Keratinocyte (primary cell): Measurements from ENCODE around the gene DYNC1LI2. TPM values are rescaled to one million over a fixed set of nuclear protein-coding genes. Genes with fewer than 3 reads are reported as not detected.

Experiments used
- DNase-seq: peaks from one replicate; pipeline ENCODE4 v3.0.0-alpha.2; 2011; ENCODE audit warnings: low read depth, missing footprints, low spot score
- FAIRE-seq: peaks from 2 replicates; lab custom pipeline; 2011; peaks lifted over from hg19 to GRCh38; lab: Jason Lieb, UNC
- H2AFZ ChIP-seq: 2 replicates; pipeline ENCODE4 v1.6.0; 2012; ENCODE audit warnings: low read length, control low read depth, inconsistent platforms; ENCODE audit not compliant: control insufficient read depth
- H3K27ac ChIP-seq: 2 replicates; pipeline ENCODE4 v1.5.1; 2011; ENCODE audit warnings: low read length; ENCODE audit not compliant: control insufficient read depth, insufficient read depth
- H3K27me3 ChIP-seq: 3 replicates; pipeline ENCODE4 v1.6.0; 2011; ENCODE audit warnings: low read length; ENCODE audit not compliant: control insufficient read depth, insufficient read depth; ENCODE audit errors: extremely low read depth
- H3K36me3 ChIP-seq, 2 experiments: 2 replicates in 1 of 2; 3 replicates in 1 of 2; pipeline ENCODE4 v1.5.1; 2011; ENCODE audit warnings: low read length in 2 of 2, mild to moderate bottlenecking in 1 of 2; ENCODE audit not compliant: control insufficient read depth in 2 of 2, insufficient read depth in 2 of 2; ENCODE audit errors: extremely low read depth in 1 of 2
- H3K4me1 ChIP-seq: 3 replicates; pipeline ENCODE4 v1.5.1; 2011; ENCODE audit warnings: low read length; ENCODE audit not compliant: control insufficient read depth, insufficient read depth; ENCODE audit errors: extremely low read depth
- H3K4me2 ChIP-seq: 3 replicates; pipeline ENCODE4 v1.6.0; 2011; ENCODE audit warnings: low read depth, low read length; ENCODE audit not compliant: control insufficient read depth, insufficient read depth; ENCODE audit errors: extremely low read depth
- H3K4me3 ChIP-seq, 3 experiments: fragments of 200-600 bp in 1 of 3; sonication (generic) in 1 of 3; 2 replicates in 2 of 3; 3 replicates in 1 of 3; pipeline ENCODE4 v1.5.1; 2011 to 2016; ENCODE audit warnings: low read length in 3 of 3, mild to moderate bottlenecking in 3 of 3, control low read depth in 2 of 3, inconsistent platforms in 1 of 3, low read depth in 1 of 3, mixed read lengths in 1 of 3, mixed run types in 1 of 3, moderate library complexity in 1 of 3; ENCODE audit not compliant: control insufficient read depth in 2 of 3, insufficient read depth in 2 of 3; ENCODE audit errors: extremely low read depth in 1 of 3
- H3K79me2 ChIP-seq: 2 replicates; pipeline ENCODE4 v1.6.0; 2012; ENCODE audit warnings: low read length; ENCODE audit not compliant: control insufficient read depth, insufficient read depth
- H3K9ac ChIP-seq: 3 replicates; pipeline ENCODE4 v1.6.0; 2011; ENCODE audit warnings: low read length; ENCODE audit not compliant: control insufficient read depth, insufficient read depth; ENCODE audit errors: extremely low read depth
- H3K9me1 ChIP-seq: 3 replicates; pipeline ENCODE4 v1.6.0; 2011; ENCODE audit warnings: low read length; ENCODE audit not compliant: control insufficient read depth, insufficient read depth; ENCODE audit errors: extremely low read depth
- H3K9me3 ChIP-seq: 2 replicates; pipeline ENCODE4 v1.5.1; 2012; ENCODE audit warnings: low read depth, low read length; ENCODE audit not compliant: control insufficient read depth
- H4K20me1 ChIP-seq: 3 replicates; pipeline ENCODE4 v1.6.0; 2011; ENCODE audit warnings: low read length; ENCODE audit not compliant: control insufficient read depth, insufficient read depth; ENCODE audit errors: extremely low read depth
- CTCF ChIP-seq, 3 experiments: IDR thresholded peaks in 1 of 3; conservative IDR thresholded peaks in 1 of 3; optimal IDR thresholded peaks in 1 of 3; 2 replicates in 2 of 3; 3 replicates in 1 of 3; pipeline versions ENCODE3 to v1.5.1; 2011; ENCODE audit warnings: low read length in 3 of 3, mild to moderate bottlenecking in 3 of 3, moderate library complexity in 2 of 3, control low read depth in 1 of 3, inconsistent platforms in 1 of 3; ENCODE audit not compliant: insufficient read depth in 2 of 3; ENCODE audit errors: extremely low read depth in 1 of 3
- EZH2 ChIP-seq: IDR thresholded peaks from one replicate; pipeline ENCODE4 v1.6.1; 2012; ENCODE audit warnings: inconsistent platforms, mild to moderate bottlenecking, low read length, moderate library complexity
- dilution Hi-C: fragments of 300-500 bp; cut with MboI; formaldehyde crosslinking; loops from one replicate; pipeline ENCODE4 v1.7.0; 2020; ENCODE audit warnings: low sequenced_read_pairs; ENCODE audit not compliant: extremely low pct_ligation_motif_present
- polyA plus RNA-seq, 5 experiments: library from polyadenylated mRNA; depleted of rRNA in 3 of 5; stranded (reverse) in 3 of 5; stranded (forward) in 1 of 5; unstranded in 1 of 5; fragments of >200 nt; gene quantifications; 1 replicate in 1 of 5; 2 replicates in 3 of 5; 3 replicates in 1 of 5; pipeline versions ENCODE4 v1.2.1 to v1.2.3, GENCODE V29; 2011 to 2012; ENCODE audit warnings: missing spikeins in 2 of 5, low read depth in 1 of 5, low replicate concordance in 1 of 5

Gene DYNC1LI2
- polyA plus RNA-seq, 1 donor (not counting 4 experiments of a cell fraction or from before 2014, with no cell fraction given), result 66.0 TPM

GRCh38 chr16:66705790-66706505 is 45.5 kb downstream of the DYNC1LI2 start:
- no peaks in the 10 kb centered on the region for H3K36me3 ChIP-seq
- no peak for TF ChIP-seq CTCF (optimal IDR thresholded peaks at IDR 0.05 in 1 of 3, IDR thresholded peaks at IDR 0.05 in 1 of 3, conservative IDR thresholded peaks at IDR 0.05 in 1 of 3; ENCODE audit: extremely low read depth in 1 of 3, insufficient read depth in 2 of 3, low read length in 3 of 3)
- TF ChIP-seq EZH2, result no peak
- H4K20me1 ChIP-seq, result no peaks in the 10 kb centered on the region
- no peaks in the 10 kb centered on the region for H3K27me3 ChIP-seq
- no peaks in the 10 kb centered on the region for H3K9me1 ChIP-seq
- no peak overlapping the region for H3K9ac ChIP-seq
- no peak overlapping the region for H3K4me3 ChIP-seq
- DNase-seq (no peak), FAIRE-seq (no peak)
- H3K79me2 ChIP-seq, result no peaks in the 10 kb centered on the region
- no peaks in the 10 kb centered on the region for H3K9me3 ChIP-seq
- no peak overlapping the region for H3K27ac ChIP-seq
- dilution Hi-C loops, result no loop called here
- H2AFZ ChIP-seq, result no peak overlapping the region
- peak overlapping the region; percentile 61 for H3K4me2 ChIP-seq
- H3K4me1 ChIP-seq, result peaks cover 23% of the 10 kb centered on the region

- no peaks in the 10 kb centered on the region for H3K9me1 ChIP-seq
- no peak overlapping the region for H3K9ac ChIP-seq
- peaks cover 23% of the 10 kb centered on the region for H3K4me1 ChIP-seq
- H3K36me3 ChIP-seq, result no peaks in the 10 kb centered on the region
- H3K9me3 ChIP-seq, result no peaks in the 10 kb centered on the region
- FAIRE-seq (no peak), DNase-seq (no peak)
- H2AFZ ChIP-seq, result no peak overlapping the region
- no peak overlapping the region for H3K27ac ChIP-seq
- no peak overlapping the region for H3K4me3 ChIP-seq
- no peaks in the 10 kb centered on the region for H3K79me2 ChIP-seq
- TF ChIP-seq CTCF (optimal IDR thresholded peaks at IDR 0.05 in 1 of 3, IDR thresholded peaks at IDR 0.05 in 1 of 3, conservative IDR thresholded peaks at IDR 0.05 in 1 of 3; ENCODE audit: extremely low read depth in 1 of 3, insufficient read depth in 2 of 3, low read length in 3 of 3) (no peak), EZH2 (no peak)
- no peaks in the 10 kb centered on the region for H3K27me3 ChIP-seq
- H4K20me1 ChIP-seq, result no peaks in the 10 kb centered on the region
- H3K4me2 ChIP-seq, result no peak overlapping the region
- dilution Hi-C loops, result no loop called here
Observed at GRCh38 chr16:66703406-66704215, 47.8 kb downstream of the DYNC1LI2 start.
